GM19455 (cell line): ENCODE results near the gene MAP3K2.
"Not testable (repeated sequence)": the region's sequence is repeated elsewhere in the genome, so short reads cannot be mapped to it uniquely, and the experiment has no call there.

Experiments used
- ATAC-seq: cut with Tn5 transposase; IDR thresholded peaks from one replicate; pipeline ENCODE4 v1.9.1; 2021; ENCODE audit not compliant: unreplicated experiment

MAP3K2 gene

DNA sequence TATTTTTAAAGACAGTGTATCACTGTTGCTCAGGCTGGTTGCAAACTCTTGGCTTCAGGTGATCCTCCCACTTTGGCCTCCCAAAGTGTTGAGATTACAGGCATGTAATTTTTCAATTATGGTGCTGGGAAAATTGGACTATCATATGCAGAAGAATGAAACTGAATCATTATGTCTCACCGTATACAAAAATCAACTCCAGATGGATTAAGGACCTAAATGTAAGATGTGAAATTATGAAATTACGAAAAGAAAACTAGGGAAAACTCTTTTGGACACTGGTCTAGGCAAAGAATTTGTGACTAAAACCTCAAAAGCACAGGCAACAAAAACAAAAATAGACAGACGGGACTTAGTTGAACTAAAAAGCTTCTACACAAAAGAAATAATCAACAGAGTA, 31.2 kb downstream of the MAP3K2 start:
- ATAC-seq: no peak

GRCh38 chr2:127355407-127356008, 32.3 kb downstream of the MAP3K2 start:
- no peak for ATAC-seq

- not testable (repeated sequence) for ATAC-seq
Measured at GRCh38 chr2:127353873-127354676, 33.7 kb downstream of the MAP3K2 start.

DNA sequence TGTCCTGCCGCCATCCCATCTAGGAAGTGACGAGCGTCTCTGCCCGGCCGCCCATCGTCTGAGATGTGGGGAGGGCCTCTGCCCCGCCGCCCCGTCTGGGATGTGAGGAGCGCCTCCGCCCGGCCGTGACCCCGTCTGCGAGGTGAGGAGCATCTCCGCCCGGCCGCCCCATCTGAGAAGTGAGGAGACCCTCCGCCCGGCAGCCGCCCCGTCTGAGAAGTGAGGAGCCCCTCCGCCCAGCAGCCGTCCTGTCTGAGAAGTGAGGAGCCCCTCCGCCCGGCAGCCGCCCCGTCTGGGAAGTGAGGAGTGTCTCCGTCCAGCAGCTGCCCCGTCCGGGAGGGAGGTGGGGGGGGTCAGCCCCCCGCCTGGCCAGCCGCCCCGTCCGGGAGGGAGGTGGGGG, 34.6 kb downstream of the MAP3K2 start:
- ATAC-seq: not testable (repeated sequence)

GRCh38 chr2:127351603-127352002, 36.2 kb downstream of the MAP3K2 start:
- ATAC-seq: no peak

DNA sequence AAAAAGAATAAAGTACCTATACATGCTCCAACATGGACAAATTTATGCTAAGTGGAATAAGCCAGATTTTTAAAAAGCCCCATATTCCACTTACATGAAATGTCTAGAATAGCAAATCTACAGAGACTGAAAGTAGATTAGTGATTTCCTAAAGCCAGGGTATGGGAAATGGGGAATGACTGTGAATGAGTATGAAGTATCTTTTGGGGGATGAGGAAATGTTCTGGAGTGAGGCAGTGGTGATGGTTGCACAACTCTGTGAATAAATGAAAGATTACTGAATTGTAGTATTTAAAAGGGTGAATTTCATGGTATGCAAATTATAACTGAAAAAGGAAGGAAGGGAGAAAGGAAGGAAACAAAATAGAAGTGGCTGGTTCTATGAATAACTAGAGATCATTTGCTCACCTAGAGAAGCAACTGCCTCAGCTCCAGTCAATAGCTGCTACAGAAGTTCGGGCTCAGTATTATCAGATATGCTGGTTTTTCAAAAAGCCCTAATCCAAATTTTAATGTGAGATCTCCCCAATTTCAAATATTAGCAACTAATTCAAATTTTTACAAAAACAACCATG, 39.3 kb downstream of the MAP3K2 start:
- ATAC-seq: no peak

GRCh38 chr2:127347734-127348392, 39.9 kb downstream of the MAP3K2 start:
- ATAC-seq: no peak

- no peak for ATAC-seq
Measured at GRCh38 chr2:127347015-127347414, 40.8 kb downstream of the MAP3K2 start.

DNA sequence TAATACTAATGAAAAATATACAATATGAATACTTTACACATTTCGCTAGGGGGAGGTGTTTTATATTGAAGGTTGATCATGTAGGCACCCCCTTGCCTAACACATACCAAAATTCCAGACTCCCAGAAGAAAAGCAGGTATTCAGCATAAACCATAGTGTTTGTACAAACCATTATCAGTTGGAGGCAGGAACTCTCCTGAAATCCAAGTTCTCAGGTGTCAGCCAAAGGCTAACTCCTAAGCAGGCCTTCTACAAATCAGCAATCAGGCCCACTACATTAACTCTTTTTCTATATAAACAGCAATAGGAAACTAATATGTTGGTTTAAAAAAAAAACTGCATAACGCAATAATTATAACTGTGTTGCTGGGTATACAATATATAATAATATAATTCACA, 44.5 kb downstream of the MAP3K2 start:
- ATAC-seq: no peak

DNA sequence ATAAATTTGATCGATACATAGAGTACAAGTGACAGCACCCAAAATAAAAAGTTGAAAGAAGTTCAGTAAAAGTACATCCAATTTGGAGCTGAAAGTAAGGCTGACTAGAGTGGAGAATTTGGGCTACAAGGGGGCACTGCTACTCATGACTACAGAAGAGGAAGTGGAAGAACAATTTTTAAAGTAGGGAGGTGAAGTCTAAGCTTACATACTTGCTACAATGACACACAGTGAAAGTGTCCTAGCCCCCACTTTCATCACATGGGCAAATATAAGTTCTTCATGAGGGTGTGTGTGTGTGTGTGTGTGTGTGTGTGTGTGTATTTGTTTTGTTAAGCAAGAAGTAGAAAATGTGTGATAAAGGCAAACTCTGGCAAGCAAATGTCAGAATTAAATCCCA, 45.7 kb downstream of the MAP3K2 start:
- no peak for ATAC-seq

DNA sequence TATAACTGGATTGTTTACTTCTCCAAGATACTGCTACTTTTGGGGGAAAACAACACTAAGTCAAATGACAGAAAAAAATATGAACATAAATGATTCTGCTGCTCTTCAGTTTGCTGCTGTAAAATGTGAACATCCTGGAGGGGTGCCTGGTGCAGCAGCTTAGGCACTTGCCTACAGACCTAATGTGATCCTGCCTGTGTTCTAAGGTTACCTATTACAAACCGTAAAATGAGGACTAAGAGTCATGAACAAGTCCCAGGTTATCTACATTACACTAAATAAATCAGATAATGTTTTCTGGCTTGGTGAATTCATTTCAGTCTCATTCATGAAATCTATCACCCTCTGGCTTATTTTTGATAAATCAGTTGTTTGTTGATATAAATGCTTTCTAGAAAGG, 55.4 kb downstream of the MAP3K2 start:
- ATAC-seq: no peak

- ATAC-seq: no peak
Measured at GRCh38 chr2:127330753-127331152, 57.0 kb downstream of the MAP3K2 start.

DNA sequence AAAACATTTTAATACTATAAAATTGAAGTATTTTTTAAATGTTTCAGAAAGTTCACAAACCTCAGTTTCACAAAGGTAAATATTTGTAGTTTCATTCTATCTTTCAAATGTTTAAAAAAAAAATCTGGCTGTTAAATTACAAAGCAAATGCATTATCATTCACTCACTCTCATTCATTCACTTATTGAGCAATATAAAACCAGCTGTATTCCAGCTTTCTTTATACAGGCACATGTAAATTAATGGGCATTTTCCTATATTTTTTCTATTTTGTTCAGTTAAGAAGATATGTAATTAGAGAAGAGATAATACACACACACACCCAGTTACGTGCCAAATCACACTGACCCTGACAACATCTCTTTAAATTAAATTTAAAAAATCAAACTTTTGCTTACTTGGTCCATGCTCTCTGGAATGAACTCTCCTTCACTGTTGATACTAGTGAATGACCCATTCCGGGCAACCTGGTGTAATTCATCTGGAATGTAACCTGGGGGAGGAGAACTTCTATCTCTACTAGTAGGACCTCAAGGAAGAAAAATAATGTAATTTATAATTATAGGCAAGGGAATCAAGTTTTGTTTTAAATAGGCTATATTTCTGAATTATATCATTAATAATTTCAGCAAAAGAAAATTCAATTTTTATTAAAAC, 61.4 kb downstream of the MAP3K2 start:
- no peak for ATAC-seq

DNA sequence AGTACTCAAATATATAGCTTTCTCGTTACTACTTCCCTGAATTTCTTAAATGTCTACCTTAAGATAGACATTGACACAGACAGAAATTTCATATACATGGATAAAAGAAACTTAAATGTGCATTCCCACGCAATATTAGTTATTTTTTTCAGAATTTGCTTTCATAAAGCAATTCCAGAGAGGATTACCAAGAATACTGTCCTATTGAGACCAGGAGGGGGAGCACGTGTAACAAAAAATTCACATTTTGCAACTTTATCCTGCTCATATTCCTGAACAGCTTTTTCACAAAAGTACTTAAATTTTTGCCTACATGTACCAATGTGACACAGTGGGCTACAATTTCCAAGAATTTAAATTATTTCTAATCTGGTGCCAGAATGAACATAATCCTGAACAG, 63.1 kb downstream of the MAP3K2 start:
- ATAC-seq: no peak

- ATAC-seq: no peak
Measured at GRCh38 chr2:127321303-127321702, 66.5 kb downstream of the MAP3K2 start.

DNA sequence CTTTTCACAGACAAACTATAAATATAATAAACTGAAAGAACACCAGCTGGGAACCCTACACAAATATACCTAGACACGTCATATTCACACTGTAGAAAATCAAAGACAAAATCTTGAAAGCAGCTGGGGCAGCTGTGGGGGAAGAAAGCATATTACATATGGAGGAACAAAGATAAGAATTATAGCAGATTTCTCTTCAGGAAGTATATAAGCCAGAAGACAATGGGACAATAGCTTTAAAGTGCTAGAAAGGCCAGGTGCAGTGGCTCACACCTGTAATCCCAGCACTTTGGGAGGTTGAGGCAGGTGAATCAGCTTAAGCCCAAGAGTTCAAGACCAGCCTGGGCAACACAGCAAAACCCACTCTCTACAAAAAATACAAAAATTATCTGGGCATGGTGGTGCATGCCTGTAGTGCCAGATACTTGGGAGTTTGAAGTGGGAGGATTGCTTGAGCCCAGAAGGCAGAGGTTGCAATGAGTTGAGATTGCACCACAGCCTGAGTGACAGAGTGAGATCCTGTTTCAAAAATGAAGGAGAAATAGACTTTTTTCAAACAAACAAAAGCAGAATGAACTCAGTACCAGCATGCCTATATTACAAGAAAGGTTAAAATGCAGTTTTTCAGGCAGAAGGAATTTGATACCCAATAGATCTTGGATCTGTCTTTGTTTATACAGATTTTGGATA, 67.0 kb downstream of the MAP3K2 start:
- ATAC-seq: no peak

DNA sequence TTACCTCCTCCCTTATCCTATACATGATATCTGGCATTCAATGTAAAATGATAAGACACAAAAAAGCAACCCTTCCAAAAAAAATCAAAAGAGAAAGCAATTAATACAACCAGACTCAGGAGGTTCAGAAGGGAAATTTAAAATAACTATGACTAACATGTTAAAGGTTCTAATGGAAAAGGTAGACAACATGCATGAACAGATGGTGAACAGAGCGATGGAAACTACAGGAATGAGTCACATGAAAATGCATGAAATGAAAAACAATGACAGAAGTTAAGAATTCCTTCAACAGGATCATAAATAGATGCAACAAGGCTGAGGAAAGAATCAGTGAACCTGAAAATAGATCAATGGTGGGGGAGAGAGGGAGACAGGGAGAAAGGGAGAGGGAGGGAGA, 67.7 kb downstream of the MAP3K2 start:
- no peak for ATAC-seq

DNA sequence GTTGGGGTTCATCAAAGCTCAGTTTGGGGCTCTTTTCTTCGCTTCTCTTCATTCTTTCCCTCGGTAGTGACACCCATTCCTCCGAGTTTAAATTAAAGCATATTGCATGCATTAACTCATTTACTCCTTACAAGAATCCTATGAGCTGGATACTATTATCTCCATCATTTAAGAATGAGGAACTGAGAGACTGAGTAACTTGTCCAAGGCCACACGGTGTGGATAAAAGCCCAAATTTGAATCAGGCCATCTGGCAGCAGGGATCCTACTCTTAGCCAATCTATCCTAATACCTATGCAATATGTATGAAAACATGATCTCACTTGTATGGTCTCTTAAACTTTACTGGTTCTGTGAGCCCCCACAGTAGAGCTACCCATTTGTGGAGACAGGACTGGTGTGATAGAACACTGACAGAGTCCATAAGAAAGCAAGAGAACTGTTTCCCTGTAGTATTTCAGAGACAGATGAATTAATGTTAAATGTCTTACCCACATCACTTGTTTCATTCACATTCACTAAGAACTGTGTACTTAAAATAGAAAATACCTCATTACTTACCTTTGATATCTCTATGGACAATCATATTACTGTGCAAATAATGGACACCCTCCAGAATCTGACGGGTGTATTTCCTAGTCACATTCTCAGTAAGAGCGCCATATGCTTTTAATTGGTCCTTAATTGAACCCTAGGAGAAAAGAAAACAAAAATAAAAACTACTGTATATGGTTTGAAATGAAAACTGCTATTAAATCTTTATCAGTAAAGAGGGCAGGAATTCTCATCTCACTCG, 73.4 kb downstream of the MAP3K2 start:
- ATAC-seq: no peak

DNA sequence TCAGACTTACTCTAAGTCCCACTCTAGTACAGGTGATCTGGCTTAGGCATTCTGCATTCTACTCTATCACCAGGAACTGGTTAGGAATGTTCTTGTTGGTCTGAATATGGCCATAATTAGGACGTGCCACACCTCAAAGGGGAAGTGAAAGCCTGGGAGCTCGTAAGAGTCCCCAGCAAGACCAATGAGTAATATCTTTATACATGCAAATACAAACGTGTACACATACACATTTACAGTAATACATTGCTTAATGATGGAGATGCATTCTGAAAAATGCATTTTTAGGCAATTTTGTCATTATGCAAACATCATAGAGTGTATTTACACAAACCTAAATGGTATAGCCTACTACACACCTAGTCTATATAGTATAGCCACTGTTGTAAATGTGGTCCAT, 74.4 kb downstream of the MAP3K2 start:
- peak; percentile 97 for ATAC-seq

- ATAC-seq: no peak
Measured at GRCh38 chr2:127310980-127311379, 76.8 kb downstream of the MAP3K2 start.
